Measurements from ENCODE around the gene USP11.

DNA sequence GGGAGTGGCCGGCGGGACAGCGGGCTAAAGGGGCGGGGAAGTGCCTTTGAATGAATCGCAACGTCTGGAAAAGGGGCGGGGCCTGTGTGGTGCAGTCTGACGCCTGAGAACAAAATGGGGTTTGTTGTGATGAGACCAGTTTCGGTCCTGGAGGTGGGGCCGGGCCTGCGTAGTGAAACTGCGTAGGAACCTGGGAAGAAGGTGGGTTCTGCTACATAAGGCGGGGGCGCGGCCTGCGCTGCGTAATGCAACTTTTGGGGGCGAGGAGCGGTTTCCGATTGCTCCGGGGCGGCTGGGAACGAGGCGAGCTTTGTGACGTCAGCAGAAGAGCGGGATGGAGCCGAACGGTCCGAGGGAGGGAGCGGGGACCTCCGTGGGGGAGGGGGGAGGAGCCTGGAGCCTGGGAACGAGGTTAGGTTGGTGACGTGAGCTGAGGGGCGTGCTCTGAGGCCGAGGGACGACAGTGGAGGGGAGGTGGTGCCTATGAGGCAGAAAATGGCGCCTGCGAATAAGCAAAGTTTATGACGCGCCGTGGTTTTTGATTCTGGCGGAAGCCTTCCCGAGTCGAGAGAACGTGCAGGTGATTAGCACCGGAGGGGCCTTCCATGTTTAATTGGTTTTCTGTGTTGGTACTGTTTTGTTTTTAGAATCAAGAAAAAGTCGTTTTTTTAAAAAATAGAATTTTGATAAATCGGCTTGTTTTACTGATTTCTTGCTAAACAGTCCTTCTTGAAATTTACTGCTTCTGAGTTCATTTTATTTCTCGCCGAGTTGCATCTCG, 714 bp downstream of the USP11 start:
- TF ChIP-seq CTCF (conservative IDR thresholded peaks at IDR 0.05; ENCODE audit: low read depth, low read length) (no peak), EZH2 (IDR thresholded peaks at IDR 0.05; ENCODE audit: borderline replicate concordance, low read depth, low read length, poor library complexity, severe bottlenecking) (no peak)

Measured in A673 (cell line).